Neural cell (in vitro differentiated cells): ENCODE results near the gene EEF1A2. TPM values are rescaled to one million over a fixed set of nuclear protein-coding genes. Genes with fewer than 3 reads are reported as not detected.

Experiments used
- H2AFZ ChIP-seq: fragments of 200-600, 300-800 bp; sonication (generic), shearing (Covaris generic); 2 replicates; pipeline ENCODE4 v1.6.0; 2014; ENCODE audit warnings: low read depth, mild to moderate bottlenecking, antibody characterized with exemption, low read length, moderate library complexity
- H3F3A ChIP-seq: fragments of 200-600 bp; shearing (Covaris generic); 2 replicates; pipeline ENCODE4 v1.6.1; 2016; ENCODE audit warnings: mild to moderate bottlenecking, moderate library complexity, mixed read lengths, antibody characterized with exemption, low read length; ENCODE audit not compliant: insufficient read depth, poor library complexity, severe bottlenecking
- H3K27ac ChIP-seq: fragments of 200-600, 300-800 bp; sonication (generic), shearing (Covaris generic); 2 replicates; pipeline ENCODE4 v1.5.1; 2014; ENCODE audit warnings: mild to moderate bottlenecking, low read length, moderate library complexity
- H3K27me3 ChIP-seq: fragments of 300-800, 200-600 bp; sonication (generic), shearing (Covaris generic); 2 replicates; pipeline ENCODE4 v1.6.0; 2014; ENCODE audit warnings: mild to moderate bottlenecking, low read depth, low read length, moderate library complexity; ENCODE audit not compliant: insufficient read depth
- H3K36me3 ChIP-seq: fragments of 300-800, 200-600 bp; sonication (generic), shearing (Covaris generic); 2 replicates; pipeline ENCODE4 v1.5.1; 2014; ENCODE audit warnings: mild to moderate bottlenecking, antibody characterized with exemption, low read length, moderate library complexity; ENCODE audit not compliant: insufficient read depth
- H3K4me2 ChIP-seq: fragments of 300-800, 200-600 bp; sonication (generic), shearing (Covaris generic); 2 replicates; pipeline ENCODE4 v1.6.0; 2014; ENCODE audit warnings: mild to moderate bottlenecking, low read length
- H3K4me3 ChIP-seq: fragments of 300-800, 200-600 bp; sonication (generic), shearing (Covaris generic); 2 replicates; pipeline ENCODE4 v1.5.1; 2014; ENCODE audit warnings: mild to moderate bottlenecking, low read length, moderate library complexity
- H3K79me2 ChIP-seq: fragments of 200-600 bp; shearing (Covaris generic); replicated peaks from 2 replicates; pipeline ENCODE4 v1.6.0; 2014; ENCODE audit warnings: mild to moderate bottlenecking, low read length, moderate library complexity; ENCODE audit not compliant: insufficient read depth
- H3K9ac ChIP-seq: fragments of 300-800, 200-600 bp; sonication (generic), shearing (Covaris generic); 2 replicates; pipeline ENCODE4 v1.6.1; 2016; ENCODE audit warnings: mild to moderate bottlenecking, low read length, mixed read lengths
- H3K9me2 ChIP-seq: fragments of 200-600 bp; shearing (Covaris generic); 2 replicates; pipeline ENCODE4 v1.6.1; 2016; ENCODE audit warnings: mild to moderate bottlenecking, low read length, mixed read lengths; ENCODE audit not compliant: insufficient read depth
- H3K9me3 ChIP-seq: fragments of 200-600, 300-800 bp; sonication (generic), shearing (Covaris generic); 2 replicates; pipeline ENCODE4 v1.6.1; 2016; ENCODE audit warnings: mild to moderate bottlenecking, mixed run types, low read length, moderate library complexity, mixed read lengths
- H4K20me1 ChIP-seq: fragments of 200-600 bp; shearing (Covaris generic); 2 replicates; pipeline ENCODE4 v1.6.1; 2016; ENCODE audit warnings: mild to moderate bottlenecking, mixed run types; ENCODE audit not compliant: insufficient read depth
- EP300 ChIP-seq: fragments of 450-650 bp; conservative IDR thresholded peaks from 2 replicates; pipeline ENCODE4 v1.6.1; 2014; ENCODE audit warnings: antibody characterized with exemption, mild to moderate bottlenecking, moderate library complexity; ENCODE audit not compliant: poor library complexity, severe bottlenecking
- EZH2 ChIP-seq: fragments of 200-600, 300-800 bp; shearing (Covaris generic), sonication (generic); IDR thresholded peaks from 2 replicates; pipeline ENCODE4 v1.6.1; 2014; ENCODE audit warnings: antibody characterized with exemption, low read length, borderline replicate concordance, mild to moderate bottlenecking; ENCODE audit not compliant: insufficient read depth, poor library complexity, severe bottlenecking
- MXI1 ChIP-seq: fragments of 450-650 bp; conservative IDR thresholded peaks from 2 replicates; pipeline ENCODE4 v1.6.1; 2014; ENCODE audit warnings: antibody characterized with exemption, mild to moderate bottlenecking; ENCODE audit not compliant: poor library complexity, severe bottlenecking
- POLR2AphosphoS5 ChIP-seq: IDR thresholded peaks from 2 replicates; pipeline ENCODE4 v1.6.1; 2012
- RAD21 ChIP-seq: fragments of 450-650 bp; conservative IDR thresholded peaks from 2 replicates; pipeline ENCODE4 v1.6.1; 2014; ENCODE audit warnings: antibody characterized with exemption, mild to moderate bottlenecking, moderate library complexity
- SMC3 ChIP-seq: fragments of 450-650 bp; conservative IDR thresholded peaks from 2 replicates; pipeline ENCODE4 v1.6.1; 2014; ENCODE audit warnings: antibody characterized with exemption, mild to moderate bottlenecking, moderate library complexity; ENCODE audit not compliant: poor library complexity
- TAF1 ChIP-seq: IDR thresholded peaks from 2 replicates; pipeline ENCODE4 v1.6.1; 2012; ENCODE audit warnings: low read depth
- polyA plus RNA-seq: library from polyadenylated mRNA; depleted of rRNA; stranded (reverse); fragments of >200 nt; gene quantifications from 2 replicates; pipeline ENCODE4 v1.2.3, GENCODE V29; 2014
- TF ChIP-seq, protein P1 (sequence below): IDR thresholded peaks from 2 replicates; pipeline ENCODE4 v1.6.1; 2012; ENCODE audit warnings: borderline replicate concordance
- TF ChIP-seq, protein P2 (sequence below): fragments of 450-650 bp; IDR thresholded peaks from 2 replicates; pipeline ENCODE4 v1.5.1; 2014; ENCODE audit warnings: antibody characterized with exemption, mild to moderate bottlenecking, moderate library complexity; ENCODE audit not compliant: poor library complexity, severe bottlenecking

Gene EEF1A2
- polyA plus RNA-seq, 1 donor from 2014 or later, result 208 TPM

DNA sequence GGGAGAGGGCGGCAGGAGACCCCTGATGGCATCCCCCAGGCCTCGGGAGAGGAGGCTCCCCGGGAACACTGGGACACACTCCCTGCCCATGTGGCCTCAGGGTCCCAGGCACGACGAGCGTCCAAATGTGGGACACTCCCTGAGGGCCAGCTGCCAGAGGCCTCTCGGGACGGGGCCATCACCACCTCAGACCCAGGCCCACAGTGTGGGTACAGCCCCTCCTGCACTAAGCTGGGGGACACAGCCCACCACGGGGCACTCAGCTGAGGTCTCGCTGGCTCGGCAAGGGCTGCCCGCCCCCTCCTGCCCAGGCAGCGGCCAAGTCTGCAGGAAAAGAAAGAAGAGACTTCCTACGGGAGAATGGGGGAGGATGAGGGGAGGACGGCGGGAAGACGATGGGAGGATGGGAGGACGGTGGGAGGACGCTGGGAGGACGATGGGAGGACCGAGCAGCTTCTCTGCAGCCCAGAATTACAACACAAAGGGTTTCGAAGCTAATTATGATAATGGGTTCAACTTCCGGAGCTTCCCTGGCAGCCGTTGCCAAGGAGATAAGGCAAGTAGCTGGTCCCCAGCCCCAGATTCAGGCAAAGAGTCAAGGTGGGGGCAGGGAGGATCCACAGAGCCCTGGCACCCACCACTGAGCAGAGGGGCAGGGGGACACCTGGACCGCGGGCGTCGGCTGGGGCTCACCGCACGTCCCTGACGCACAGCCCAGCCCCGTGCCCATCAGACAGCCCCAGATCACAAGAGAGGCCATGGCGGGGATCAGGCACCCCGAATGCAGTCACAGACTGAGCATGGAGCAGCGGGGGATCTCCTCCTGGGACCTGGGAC is 43.9 kb downstream of the EEF1A2 start:
- Histone ChIP-seq H3F3A (no peaks in the 10 kb centered on the region), H3K9ac (peak overlapping the region; percentile 81), H3K4me2 (peak overlapping the region; percentile 80), H2AFZ (no peak overlapping the region), H3K9me2 (no peaks in the 10 kb centered on the region), H3K27me3 (no peaks in the 10 kb centered on the region), H4K20me1 (no peaks in the 10 kb centered on the region), H3K9me3 (no peaks in the 10 kb centered on the region), H3K4me3 (peak overlapping the region; percentile 62), H3K79me2 (peaks cover 45% of the 10 kb centered on the region), H3K36me3 (no peaks in the 10 kb centered on the region), H3K27ac (peak overlapping the region; percentile 96)
- TF ChIP-seq SMC3 (peak; percentile 44), EZH2 (no peak), MXI1 (peak; percentile 51), POLR2AphosphoS5 (peak; percentile 38), TAF1 (no peak), RAD21 (peak; percentile 42), EP300 (peak; percentile 39)
- TF ChIP-seq, protein P1, sequence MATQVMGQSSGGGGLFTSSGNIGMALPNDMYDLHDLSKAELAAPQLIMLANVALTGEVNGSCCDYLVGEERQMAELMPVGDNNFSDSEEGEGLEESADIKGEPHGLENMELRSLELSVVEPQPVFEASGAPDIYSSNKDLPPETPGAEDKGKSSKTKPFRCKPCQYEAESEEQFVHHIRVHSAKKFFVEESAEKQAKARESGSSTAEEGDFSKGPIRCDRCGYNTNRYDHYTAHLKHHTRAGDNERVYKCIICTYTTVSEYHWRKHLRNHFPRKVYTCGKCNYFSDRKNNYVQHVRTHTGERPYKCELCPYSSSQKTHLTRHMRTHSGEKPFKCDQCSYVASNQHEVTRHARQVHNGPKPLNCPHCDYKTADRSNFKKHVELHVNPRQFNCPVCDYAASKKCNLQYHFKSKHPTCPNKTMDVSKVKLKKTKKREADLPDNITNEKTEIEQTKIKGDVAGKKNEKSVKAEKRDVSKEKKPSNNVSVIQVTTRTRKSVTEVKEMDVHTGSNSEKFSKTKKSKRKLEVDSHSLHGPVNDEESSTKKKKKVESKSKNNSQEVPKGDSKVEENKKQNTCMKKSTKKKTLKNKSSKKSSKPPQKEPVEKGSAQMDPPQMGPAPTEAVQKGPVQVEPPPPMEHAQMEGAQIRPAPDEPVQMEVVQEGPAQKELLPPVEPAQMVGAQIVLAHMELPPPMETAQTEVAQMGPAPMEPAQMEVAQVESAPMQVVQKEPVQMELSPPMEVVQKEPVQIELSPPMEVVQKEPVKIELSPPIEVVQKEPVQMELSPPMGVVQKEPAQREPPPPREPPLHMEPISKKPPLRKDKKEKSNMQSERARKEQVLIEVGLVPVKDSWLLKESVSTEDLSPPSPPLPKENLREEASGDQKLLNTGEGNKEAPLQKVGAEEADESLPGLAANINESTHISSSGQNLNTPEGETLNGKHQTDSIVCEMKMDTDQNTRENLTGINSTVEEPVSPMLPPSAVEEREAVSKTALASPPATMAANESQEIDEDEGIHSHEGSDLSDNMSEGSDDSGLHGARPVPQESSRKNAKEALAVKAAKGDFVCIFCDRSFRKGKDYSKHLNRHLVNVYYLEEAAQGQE, result peak; percentile 31
- TF ChIP-seq, protein P2, sequence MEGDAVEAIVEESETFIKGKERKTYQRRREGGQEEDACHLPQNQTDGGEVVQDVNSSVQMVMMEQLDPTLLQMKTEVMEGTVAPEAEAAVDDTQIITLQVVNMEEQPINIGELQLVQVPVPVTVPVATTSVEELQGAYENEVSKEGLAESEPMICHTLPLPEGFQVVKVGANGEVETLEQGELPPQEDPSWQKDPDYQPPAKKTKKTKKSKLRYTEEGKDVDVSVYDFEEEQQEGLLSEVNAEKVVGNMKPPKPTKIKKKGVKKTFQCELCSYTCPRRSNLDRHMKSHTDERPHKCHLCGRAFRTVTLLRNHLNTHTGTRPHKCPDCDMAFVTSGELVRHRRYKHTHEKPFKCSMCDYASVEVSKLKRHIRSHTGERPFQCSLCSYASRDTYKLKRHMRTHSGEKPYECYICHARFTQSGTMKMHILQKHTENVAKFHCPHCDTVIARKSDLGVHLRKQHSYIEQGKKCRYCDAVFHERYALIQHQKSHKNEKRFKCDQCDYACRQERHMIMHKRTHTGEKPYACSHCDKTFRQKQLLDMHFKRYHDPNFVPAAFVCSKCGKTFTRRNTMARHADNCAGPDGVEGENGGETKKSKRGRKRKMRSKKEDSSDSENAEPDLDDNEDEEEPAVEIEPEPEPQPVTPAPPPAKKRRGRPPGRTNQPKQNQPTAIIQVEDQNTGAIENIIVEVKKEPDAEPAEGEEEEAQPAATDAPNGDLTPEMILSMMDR, result peak; percentile 10

DNA sequence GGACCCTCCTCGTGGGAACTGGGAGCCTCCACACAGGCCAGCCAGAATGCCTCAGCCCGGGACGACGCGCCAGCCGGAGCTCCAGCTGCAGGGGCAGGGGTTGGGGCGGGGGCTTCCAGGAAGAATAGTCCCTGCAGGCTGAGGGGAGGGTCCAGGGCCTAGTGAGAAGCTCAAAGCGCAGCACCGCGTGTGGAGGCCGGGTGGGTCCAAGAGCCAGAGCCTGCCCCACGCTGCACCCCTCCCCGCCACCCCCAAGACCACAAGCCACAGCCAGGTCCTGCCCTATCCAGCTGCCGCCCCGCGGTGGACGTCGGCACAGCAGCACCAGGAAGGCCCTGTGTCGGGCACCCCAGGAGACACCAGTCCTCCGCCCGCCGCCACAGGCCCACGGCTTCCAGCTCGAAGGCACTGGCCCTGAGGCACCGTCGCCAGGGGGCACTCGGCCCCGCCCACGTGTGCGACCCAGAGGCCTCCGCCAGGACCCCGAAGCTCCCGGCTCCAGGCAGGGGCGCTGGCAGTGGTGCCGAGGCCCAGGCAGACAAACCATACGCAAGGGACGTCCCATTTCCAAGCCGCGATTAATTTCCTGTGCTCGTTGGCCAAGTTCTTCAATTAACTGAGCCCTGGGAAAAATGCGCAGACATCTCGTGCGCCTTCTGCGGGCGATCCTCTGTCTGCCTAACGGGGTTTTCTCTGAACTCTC is 45.9 kb downstream of the EEF1A2 start:
- Histone ChIP-seq H3K9ac (peak overlapping the region; percentile 81), H3F3A (no peaks in the 10 kb centered on the region), H3K79me2 (peaks cover 46% of the 10 kb centered on the region), H3K9me3 (no peaks in the 10 kb centered on the region), H3K27ac (peak overlapping the region; percentile 96), H3K4me3 (no peak overlapping the region), H3K36me3 (no peaks in the 10 kb centered on the region), H4K20me1 (no peaks in the 10 kb centered on the region), H3K27me3 (no peaks in the 10 kb centered on the region), H2AFZ (no peak overlapping the region), H3K4me2 (no peak overlapping the region), H3K9me2 (no peaks in the 10 kb centered on the region)
- no peak for TF ChIP-seq MXI1
- no peak for TF ChIP-seq SMC3
